GM23248 (cell line): ENCODE measurements around the gene RABGAP1L.

Source experiments
- EZH2 ChIP-seq: fragments of 200-600 bp; sonication (generic); IDR thresholded peaks from 2 replicates; pipeline ENCODE4 v1.6.1; 2018; ENCODE audit warnings: antibody characterized with exemption, mild to moderate bottlenecking; ENCODE audit not compliant: insufficient read depth, poor library complexity, severe bottlenecking
- EZH2phosphoT487 ChIP-seq: fragments of 200-600 bp; sonication (generic); IDR thresholded peaks from 2 replicates; pipeline ENCODE4 v1.6.1; 2018; ENCODE audit warnings: antibody characterized with exemption, moderate library complexity, mild to moderate bottlenecking, low read depth; ENCODE audit not compliant: insufficient read depth

GRCh38 chr1:174657893-174658292 is 498.6 kb downstream of the RABGAP1L start:
- TF ChIP-seq EZH2phosphoT487: no peak
- TF ChIP-seq EZH2: no peak
